ENCODE data around the gene ZNF792. TPM values are rescaled to one million over a fixed set of nuclear protein-coding genes. Genes with fewer than 3 reads are reported as not detected.
"Not testable (repeated sequence)": the region's sequence is repeated elsewhere in the genome, so short reads cannot be mapped to it uniquely, and the experiment has no call there.

ZNF792 gene
- total RNA-seq, 4 donors from 2014 or later: 4.4 to 16.5 (median 10.7) TPM

DNA sequence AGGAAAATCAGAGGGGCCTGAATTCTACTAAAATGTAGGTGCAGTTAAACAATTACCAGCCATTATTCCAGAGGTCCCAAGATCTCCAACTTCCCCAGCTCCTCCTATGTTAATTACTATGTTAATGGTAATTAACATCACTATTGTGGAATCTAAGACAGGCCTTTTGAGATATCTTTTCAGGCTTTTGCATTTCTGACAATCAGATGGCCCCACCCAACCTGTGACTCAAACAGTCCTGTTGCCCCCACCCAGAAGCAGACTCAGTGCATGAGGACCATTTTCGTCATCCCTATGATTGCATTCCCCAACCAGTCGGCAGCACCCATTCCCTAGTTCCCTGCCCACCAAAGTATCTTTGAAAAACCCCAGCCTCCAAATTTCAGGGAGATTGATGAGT is 45.8 kb downstream of the ZNF792 start:
- Histone ChIP-seq H3K36me3 (no peaks in the 10 kb centered on the region), H3K4me1 (no peaks in the 10 kb centered on the region), H3K9me3 (peaks cover 0 to 3% of the 10 kb centered on the region in 2 donors), H3K27ac (no peak overlapping the region), H3K27me3 (no peaks in the 10 kb centered on the region), H3K4me3 (no peak overlapping the region)
- intact Hi-C loops (cut with DNase I; ENCODE audit: low total_unique reads): no loop called here
- DNase-seq: no peak
- TF ChIP-seq, protein P1, sequence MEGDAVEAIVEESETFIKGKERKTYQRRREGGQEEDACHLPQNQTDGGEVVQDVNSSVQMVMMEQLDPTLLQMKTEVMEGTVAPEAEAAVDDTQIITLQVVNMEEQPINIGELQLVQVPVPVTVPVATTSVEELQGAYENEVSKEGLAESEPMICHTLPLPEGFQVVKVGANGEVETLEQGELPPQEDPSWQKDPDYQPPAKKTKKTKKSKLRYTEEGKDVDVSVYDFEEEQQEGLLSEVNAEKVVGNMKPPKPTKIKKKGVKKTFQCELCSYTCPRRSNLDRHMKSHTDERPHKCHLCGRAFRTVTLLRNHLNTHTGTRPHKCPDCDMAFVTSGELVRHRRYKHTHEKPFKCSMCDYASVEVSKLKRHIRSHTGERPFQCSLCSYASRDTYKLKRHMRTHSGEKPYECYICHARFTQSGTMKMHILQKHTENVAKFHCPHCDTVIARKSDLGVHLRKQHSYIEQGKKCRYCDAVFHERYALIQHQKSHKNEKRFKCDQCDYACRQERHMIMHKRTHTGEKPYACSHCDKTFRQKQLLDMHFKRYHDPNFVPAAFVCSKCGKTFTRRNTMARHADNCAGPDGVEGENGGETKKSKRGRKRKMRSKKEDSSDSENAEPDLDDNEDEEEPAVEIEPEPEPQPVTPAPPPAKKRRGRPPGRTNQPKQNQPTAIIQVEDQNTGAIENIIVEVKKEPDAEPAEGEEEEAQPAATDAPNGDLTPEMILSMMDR (IDR thresholded peaks at IDR 0.05): no peak
- no peak for TF ChIP-seq POLR2A (IDR thresholded peaks at IDR 0.05)

DNA sequence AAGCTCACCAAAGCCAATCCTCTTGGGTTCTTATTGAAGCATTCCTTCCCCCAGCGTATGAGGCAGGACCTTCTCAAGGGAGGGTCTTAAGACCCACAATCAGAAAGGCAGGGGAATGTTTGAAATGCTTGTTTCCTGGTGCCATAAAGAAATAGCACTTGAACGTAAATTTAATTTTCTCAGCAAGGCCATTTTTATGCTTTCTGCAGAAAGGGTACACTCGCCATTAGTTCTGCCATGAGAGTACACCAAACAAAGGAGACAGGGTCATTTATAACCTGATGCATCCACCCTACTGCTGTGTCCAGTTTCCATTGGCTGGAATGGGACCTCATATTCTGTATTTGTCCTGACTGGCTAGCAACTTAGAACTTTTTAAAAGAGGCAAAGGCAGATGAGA is 46.9 kb downstream of the ZNF792 start:
- intact Hi-C loops (cut with DNase I; ENCODE audit: low total_unique reads); H3K27ac ChIP-seq; H3K36me3 ChIP-seq; DNase-seq; H3K4me1 ChIP-seq; H3K4me3 ChIP-seq; H3K9me3 ChIP-seq; H3K27me3 ChIP-seq: not testable (repeated sequence)

DNA sequence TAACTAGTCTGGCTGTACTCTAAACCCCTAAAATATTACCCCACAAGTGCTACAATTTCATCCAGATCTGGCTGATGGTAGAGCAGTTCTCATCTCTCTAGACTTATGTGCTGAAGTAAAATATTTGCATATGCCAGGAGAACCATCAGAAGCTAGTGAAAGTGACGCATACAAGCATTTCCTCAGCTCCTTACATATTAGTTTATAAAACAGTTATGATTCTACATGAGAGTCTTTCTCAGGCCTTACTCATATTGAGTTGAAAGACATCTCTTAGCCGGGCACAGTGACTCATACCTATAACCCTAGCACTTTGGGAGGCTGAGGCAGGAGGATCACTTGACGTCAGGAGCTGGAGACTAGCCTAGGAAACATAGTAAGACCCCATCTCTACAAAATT is 53.3 kb downstream of the ZNF792 start:
- Histone ChIP-seq H3K27ac (no peak overlapping the region), H3K27me3 (no peaks in the 10 kb centered on the region), H3K4me1 (no peaks in the 10 kb centered on the region), H3K4me3 (no peak overlapping the region), H3K9me3 (no peaks in the 10 kb centered on the region), H3K36me3 (no peaks in the 10 kb centered on the region)
- no peak for DNase-seq
- intact Hi-C loops (cut with DNase I; ENCODE audit: low total_unique reads): no loop called here
- TF ChIP-seq POLR2A (IDR thresholded peaks at IDR 0.05): no peak
- TF ChIP-seq, protein P1 (IDR thresholded peaks at IDR 0.05): no peak

Other genes with a start within 250 kb of the ZNF792 start
- gene ZNF181, start 230.0 kb downstream of the ZNF792 start, total RNA-seq: 100 to 1,000 TPM in 1 of 4 donors, 10 to 100 TPM in 3; 16.9 to 209 (median 39.6) TPM
- 10 to 100 TPM in 3 of 4 donors, 1 to 10 TPM in 1; 1.3 to 15.6 (median 12.1) TPM for gene ZNF599, start 191.0 kb downstream of the ZNF792 start, total RNA-seq
- 1 to 10 TPM in 3 of 4 donors, under 1 TPM in 1; 0.26 to 7.1 (median 2.8) TPM for gene ZNF30, start 37.3 kb downstream of the ZNF792 start, total RNA-seq
- gene GRAMD1A, start 36.1 kb upstream of the ZNF792 start, total RNA-seq: 10 to 100 TPM; 40.0 to 89.8 (median 52.2) TPM
- gene SCN1B, start 66.2 kb upstream of the ZNF792 start, total RNA-seq: 10 to 100 TPM in 1 of 4 donors, under 1 TPM in 3; 0.26 to 15.2 (median 0.78) TPM
- 1 to 10 TPM in 2 of 4 donors, under 1 TPM in 2; 0.26 to 2.7 (median 0.68) TPM for gene HPN, start 77.5 kb upstream of the ZNF792 start, total RNA-seq
- gene FXYD3, start 151.6 kb upstream of the ZNF792 start, total RNA-seq: 1 to 10 TPM; 1.5 to 3.8 (median 1.6) TPM
- gene LGI4, start 170.8 kb upstream of the ZNF792 start, total RNA-seq: 10 to 100 TPM in 3 of 4 donors, 1 to 10 TPM in 1; 5.1 to 44.4 (median 19.7) TPM
- gene FXYD1, start 174.6 kb upstream of the ZNF792 start, total RNA-seq: 100 to 1,000 TPM in 2 of 4 donors, 10 to 100 TPM in 2; 18.1 to 214 (median 105) TPM
- 1 to 10 TPM in 1 of 4 donors, under 1 TPM in 1, not detected in 2; 0.83 to 3.7 TPM for gene FXYD7, start 179.0 kb upstream of the ZNF792 start, total RNA-seq
- gene FXYD5, start 190.5 kb upstream of the ZNF792 start, total RNA-seq: 10 to 100 TPM; 10.9 to 86.2 (median 34.2) TPM